D341Med (cell line): ENCODE results near the gene KCNG3.
"Not testable (repeated sequence)": the region's sequence is repeated elsewhere in the genome, so short reads cannot be mapped to it uniquely, and the experiment has no call there.

ENCODE experiments used
- DNase-seq: peaks from one replicate; pipeline ENCODE4 v3.0.0; 2012; ENCODE audit warnings: low spot score

Gene KCNG3

GRCh38 chr2:42429352-42429751 lies 64.4 kb downstream of the KCNG3 start:
- DNase-seq: no peak

DNA sequence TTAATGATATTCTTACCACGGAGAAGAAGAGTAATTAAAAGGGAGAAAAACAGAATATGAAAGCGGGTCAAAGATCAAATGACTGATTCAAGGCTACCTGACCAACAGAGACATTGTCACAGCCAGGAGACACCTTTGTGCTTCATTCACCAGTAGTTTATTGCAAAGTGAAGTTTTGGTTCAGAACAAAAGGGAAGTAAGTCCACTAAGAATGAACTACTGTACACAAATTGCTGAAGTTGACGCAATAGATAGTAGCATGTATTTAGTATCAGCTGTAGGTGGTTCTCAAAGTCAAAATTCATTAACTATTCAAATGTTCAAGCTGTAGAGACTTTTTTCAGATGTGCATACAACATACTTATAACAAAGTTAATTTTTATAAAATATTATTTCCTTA lies 68.1 kb downstream of the KCNG3 start:
- DNase-seq: no peak

DNA sequence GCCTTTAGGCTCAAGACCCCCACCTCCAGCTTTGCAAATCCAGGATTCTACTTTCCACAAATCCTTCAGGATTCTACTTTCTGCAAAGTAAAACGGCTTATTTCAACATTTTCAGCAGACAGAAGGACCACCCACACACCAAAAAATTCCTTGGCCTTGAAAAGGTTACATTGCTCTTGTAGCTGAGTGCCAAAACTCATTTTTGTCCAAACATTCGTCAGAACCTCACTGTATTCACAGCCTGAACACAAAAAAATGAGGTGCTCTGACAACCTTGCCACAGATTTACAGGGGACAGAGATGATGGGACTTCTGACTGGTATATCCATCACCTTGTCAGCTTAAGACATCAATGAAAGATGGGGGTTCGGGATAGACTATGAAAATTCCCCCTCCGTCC lies 69.7 kb downstream of the KCNG3 start:
- no peak for DNase-seq

DNA sequence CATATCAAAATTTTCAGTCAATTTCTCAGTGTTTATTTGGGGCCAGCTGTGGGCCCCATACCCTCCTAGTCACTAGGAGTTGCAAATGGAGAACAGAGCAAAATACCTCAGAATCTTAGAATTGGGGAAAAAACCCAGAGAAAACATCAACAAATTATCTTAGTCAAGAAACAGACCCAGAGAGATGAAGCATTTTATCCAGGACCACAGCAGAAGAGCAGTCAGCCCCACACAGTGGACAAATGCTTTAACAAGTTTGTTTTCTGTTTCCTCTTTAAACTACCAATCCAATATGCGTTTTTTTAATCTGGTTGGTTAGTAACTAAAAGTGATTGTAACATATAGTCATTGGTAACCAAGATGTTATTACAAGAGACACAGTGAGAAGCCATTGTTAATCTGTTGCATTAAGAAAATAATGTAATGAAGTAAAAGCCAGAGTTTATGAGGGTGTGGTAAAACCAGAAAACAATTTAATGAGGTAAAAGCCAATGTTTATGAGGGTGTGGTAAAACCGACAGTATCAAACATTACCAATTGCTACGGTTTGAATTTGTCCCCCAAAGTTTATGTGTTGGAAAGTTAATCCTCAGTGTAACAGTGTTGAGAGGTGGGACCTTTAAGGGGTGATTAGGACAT lies 72.1 kb downstream of the KCNG3 start:
- DNase-seq: no peak

DNA sequence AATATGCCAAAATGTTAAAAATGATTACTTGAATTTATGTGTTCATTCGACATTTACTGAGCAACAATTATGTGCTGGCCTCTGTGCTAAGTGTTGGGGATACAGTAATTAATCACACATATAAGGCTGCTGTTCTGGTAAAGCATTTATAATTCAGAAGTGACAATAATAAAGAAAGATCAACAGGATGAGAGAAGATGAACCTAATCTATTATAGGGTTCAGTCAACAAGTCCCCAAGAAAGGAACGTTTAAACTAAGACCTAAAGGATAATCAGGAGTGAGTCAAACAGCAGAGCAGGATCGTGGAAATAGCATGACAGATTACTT lies 72.7 kb downstream of the KCNG3 start:
- no peak for DNase-seq

DNA sequence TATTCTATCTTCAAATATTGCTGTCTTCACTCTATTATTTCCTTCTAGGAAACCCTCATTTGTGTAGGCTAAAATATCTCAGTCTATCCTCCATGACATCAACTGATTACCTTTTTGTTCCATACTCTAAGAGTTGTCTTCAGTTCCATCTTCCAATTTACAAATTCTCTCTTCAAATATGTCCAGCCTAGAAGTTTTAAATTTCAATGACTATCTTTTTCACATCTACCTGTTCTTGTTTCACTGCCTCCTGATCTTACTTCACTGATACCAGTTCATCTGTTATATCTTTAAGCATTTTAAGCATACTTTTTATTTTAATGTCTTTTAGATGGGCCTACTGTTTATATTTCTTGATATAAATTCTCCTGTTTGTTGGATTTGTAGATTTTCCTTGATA lies 79.1 kb downstream of the KCNG3 start:
- DNase-seq: no peak

GRCh38 chr2:42414158-42414557 lies 79.6 kb downstream of the KCNG3 start:
- DNase-seq: no peak

DNA sequence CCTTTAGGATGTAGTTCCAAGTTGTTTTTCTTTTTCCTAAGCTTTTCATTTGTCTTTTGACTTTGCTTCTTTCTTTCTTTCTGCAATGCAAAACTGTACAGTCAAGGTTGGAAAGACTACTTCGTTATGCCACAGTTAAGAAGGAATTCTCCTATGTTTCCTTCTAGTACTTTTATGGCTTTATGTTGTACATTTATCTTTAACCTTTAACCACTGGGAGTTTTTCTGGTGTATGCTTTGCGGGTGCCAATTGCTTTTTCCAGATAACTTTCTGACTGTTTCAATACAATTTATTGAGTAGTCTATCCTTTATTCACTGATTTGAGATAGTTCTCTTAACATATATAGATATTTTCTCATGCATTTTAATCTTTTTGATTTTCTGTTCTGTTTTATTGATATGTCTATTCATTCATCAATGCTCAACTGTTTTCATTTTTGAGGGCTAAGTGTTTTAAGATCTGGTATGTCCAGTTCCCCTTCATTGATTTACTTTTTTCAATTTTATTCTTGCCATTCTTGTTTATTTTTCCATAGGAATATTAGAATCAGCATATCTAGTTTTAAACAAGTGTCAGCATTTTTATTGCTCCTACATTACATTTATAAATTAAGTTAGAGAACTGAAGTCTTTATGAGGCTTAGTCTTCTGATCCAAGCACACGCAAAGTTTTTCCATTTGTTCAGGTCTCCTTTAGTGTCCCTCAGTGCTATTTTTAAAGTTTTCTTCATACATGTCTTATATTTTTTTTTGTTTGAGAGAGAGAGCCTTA lies 82.9 kb downstream of the KCNG3 start:
- no peak for DNase-seq

GRCh38 chr2:42408009-42408408 lies 85.8 kb downstream of the KCNG3 start:
- no peak for DNase-seq

GRCh38 chr2:42407476-42407875 lies 86.3 kb downstream of the KCNG3 start:
- DNase-seq: no peak

DNA sequence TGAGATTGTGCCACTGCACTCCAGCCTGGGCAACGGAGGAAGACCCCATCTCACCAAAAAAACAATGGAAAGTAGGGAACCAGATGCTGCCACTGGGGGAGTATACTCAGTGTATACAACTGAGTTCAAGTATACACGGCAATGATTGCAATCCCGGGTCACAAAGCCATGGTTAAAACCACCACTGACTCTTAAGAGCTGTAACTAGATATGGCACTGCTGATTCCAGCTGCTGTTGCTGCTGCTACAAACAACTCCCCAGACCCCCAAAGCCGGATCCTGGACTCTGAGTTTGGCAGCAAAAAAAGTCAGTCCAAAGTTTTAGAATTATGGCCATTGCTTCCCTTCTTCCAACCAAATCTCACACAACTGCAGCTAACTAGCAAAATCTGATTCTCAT lies 89.1 kb downstream of the KCNG3 start:
- DNase-seq: no peak

DNA sequence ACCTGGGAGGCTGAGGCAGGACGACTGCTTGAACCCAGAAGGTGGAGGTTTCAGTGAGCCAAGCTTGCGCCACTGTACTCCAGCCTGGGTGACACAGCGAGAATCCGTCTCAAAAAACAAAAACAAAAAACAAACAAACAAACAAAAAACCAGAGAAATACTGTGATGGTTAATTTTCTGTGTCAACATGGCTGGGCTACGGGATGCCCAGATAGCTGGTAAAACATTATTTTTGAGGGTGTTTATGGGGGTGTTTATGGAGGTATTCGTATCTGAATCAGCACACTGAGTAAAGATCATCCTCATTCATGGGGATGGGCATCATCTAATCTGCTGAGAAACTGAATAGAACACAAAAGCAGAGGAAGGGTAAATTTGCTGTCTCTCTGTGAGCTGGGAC lies 92.0 kb downstream of the KCNG3 start:
- DNase-seq: no peak

DNA sequence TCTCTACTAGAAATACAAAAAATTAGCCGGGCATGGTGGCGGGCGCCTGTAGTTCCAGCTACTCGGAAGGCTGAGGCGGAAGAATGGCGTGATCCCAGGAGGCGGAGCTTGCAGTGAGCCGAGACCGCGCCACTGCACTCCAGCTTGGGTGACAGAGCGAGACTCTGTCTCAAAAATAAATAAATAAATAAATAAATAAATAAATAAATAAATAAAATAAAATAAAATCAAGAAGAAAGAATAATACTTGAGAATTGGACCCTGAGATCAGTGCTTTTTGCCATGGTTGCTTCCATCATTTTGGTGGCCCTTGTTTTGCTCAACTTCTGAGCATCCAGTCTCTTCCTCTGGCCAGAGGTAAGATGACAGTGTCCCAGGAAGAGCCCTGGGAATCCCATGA lies 95.7 kb downstream of the KCNG3 start:
- DNase-seq: not testable (repeated sequence)

- DNase-seq: not testable (repeated sequence)
These were observed 100.5 kb downstream of the KCNG3 start for GRCh38 chr2:42393320-42393719.

DNA sequence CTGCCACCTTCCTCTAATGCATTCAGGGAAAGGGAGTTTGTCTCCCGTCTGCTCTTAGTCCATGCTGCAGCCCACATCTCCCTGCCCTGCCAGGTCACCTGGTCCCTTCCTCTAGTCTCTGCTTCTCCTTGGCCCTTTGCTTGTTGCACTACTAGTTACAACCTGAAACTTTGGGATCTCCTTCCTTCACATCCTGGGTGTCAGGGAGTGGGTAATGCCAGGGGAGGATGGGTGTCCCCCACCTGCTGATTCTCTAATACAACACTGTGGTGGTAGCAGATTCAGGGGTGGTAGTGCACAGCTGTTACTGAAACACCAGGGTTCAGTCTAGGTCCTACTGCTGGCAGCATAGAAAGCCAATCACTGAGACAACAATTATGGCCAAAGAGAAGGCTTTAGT lies 101.6 kb downstream of the KCNG3 start:
- no peak for DNase-seq
